SU-DHL-6 (cell line): ENCODE data around the gene ABCC4.

Experiments
- H2AFZ ChIP-seq: fragments of 200-600 bp; sonication (generic); 2 replicates; pipeline ENCODE4 v1.6.1; 2014; ENCODE audit warnings: low read depth, mild to moderate bottlenecking, moderate library complexity, mixed read lengths, antibody characterized with exemption, low read length; ENCODE audit not compliant: severe bottlenecking
- H3F3A ChIP-seq: fragments of 200-600 bp; shearing (Covaris generic); 2 replicates; pipeline ENCODE4 v1.6.0; 2016; ENCODE audit warnings: antibody characterized with exemption, mild to moderate bottlenecking; ENCODE audit not compliant: insufficient read depth
- H3K27ac ChIP-seq: fragments of 200-600 bp; sonication (generic); 2 replicates; pipeline ENCODE4 v1.5.1; 2016; ENCODE audit warnings: low read depth, mild to moderate bottlenecking, low read length, moderate library complexity, mixed read lengths
- H3K27me3 ChIP-seq: fragments of 200-600 bp; sonication (generic), shearing (Covaris generic); 2 replicates; pipeline ENCODE4 v1.6.0; 2014; ENCODE audit warnings: mild to moderate bottlenecking, low read length
- H3K36me3 ChIP-seq: fragments of 200-600 bp; sonication (generic); 2 replicates; pipeline ENCODE4 v1.6.1; 2014; ENCODE audit warnings: mild to moderate bottlenecking, low read length, mixed read lengths
- H3K4me2 ChIP-seq: fragments of 300-600, 200-600 bp; shearing (Covaris generic), sonication (generic); 2 replicates; pipeline ENCODE4 v1.6.0; 2014; ENCODE audit warnings: low read length, low read depth, mild to moderate bottlenecking; ENCODE audit not compliant: poor library complexity, severe bottlenecking
- H3K4me3 ChIP-seq: fragments of 200-600 bp; sonication (generic); 2 replicates; pipeline ENCODE4 v1.5.1; 2014; ENCODE audit warnings: antibody characterized with exemption, low read length, mild to moderate bottlenecking, mixed read lengths; ENCODE audit not compliant: insufficient read depth, poor library complexity, severe bottlenecking
- H3K79me2 ChIP-seq: fragments of 200-600 bp; sonication (generic); 2 replicates; pipeline ENCODE4 v1.6.1; 2014; ENCODE audit warnings: mild to moderate bottlenecking, low read length, moderate library complexity; ENCODE audit not compliant: insufficient read depth
- H3K9ac ChIP-seq: fragments of 200-600 bp; sonication (generic); 2 replicates; pipeline ENCODE4 v1.7.0; 2014; ENCODE audit warnings: mild to moderate bottlenecking, low read length
- H3K9me2 ChIP-seq: fragments of 200-600 bp; sonication (generic); replicated peaks from 2 replicates; pipeline ENCODE4 v1.6.1; 2014; ENCODE audit warnings: low read length; ENCODE audit not compliant: insufficient read depth
- H3K9me3 ChIP-seq: fragments of 200-600 bp; sonication (generic); 2 replicates; pipeline ENCODE4 v1.6.1; 2014; ENCODE audit warnings: low read length, mixed read lengths; ENCODE audit not compliant: insufficient read depth
- H4K20me1 ChIP-seq: fragments of 200-600 bp; sonication (generic); 2 replicates; pipeline ENCODE4 v1.6.1; 2014; ENCODE audit warnings: low read depth, mild to moderate bottlenecking, antibody characterized with exemption, low read length, moderate library complexity, mixed read lengths
- EZH2phosphoT487 ChIP-seq: fragments of 200-600 bp; sonication (generic), shearing (Covaris generic); conservative IDR thresholded peaks from 2 replicates; pipeline ENCODE4 v1.6.1; 2018; ENCODE audit warnings: mild to moderate bottlenecking, antibody characterized with exemption, low read length, moderate library complexity, mixed read lengths
- TF ChIP-seq, protein P1 (sequence below): fragments of 200-600 bp; sonication (generic); IDR thresholded peaks from one replicate; pipeline ENCODE4 v1.5.1; 2017; ENCODE audit warnings: antibody characterized with exemption, mild to moderate bottlenecking, low read length, moderate library complexity; ENCODE audit not compliant: insufficient read depth, poor library complexity, severe bottlenecking

ABCC4 gene

DNA sequence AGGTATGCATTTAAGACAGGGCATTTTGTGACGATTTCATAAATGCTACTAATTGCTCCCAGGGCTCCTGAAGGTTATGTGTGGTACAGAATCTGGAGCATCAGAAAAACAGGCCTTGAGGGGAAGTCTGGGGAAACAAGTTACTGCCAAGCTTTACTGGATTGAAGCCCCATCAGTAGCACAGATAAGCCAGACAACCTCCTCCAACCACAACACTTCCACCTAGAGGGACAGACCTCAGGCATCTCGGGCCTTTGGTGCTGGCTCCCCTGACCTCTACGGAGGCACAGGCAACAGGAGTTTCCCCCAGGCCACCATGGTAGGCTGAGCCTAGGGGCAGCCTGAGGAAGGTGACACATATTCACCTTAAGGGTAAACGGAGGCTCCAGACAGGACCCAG is 54.1 kb downstream of the ABCC4 start:
- H3K9ac ChIP-seq: no peak overlapping the region
- no peak overlapping the region for H3K4me3 ChIP-seq
- H3K4me2 ChIP-seq: no peak overlapping the region
- H3F3A ChIP-seq: no peaks in the 10 kb centered on the region
- H3K36me3 ChIP-seq: no peaks in the 10 kb centered on the region
- TF ChIP-seq EZH2phosphoT487: no peak
- TF ChIP-seq, protein P1, sequence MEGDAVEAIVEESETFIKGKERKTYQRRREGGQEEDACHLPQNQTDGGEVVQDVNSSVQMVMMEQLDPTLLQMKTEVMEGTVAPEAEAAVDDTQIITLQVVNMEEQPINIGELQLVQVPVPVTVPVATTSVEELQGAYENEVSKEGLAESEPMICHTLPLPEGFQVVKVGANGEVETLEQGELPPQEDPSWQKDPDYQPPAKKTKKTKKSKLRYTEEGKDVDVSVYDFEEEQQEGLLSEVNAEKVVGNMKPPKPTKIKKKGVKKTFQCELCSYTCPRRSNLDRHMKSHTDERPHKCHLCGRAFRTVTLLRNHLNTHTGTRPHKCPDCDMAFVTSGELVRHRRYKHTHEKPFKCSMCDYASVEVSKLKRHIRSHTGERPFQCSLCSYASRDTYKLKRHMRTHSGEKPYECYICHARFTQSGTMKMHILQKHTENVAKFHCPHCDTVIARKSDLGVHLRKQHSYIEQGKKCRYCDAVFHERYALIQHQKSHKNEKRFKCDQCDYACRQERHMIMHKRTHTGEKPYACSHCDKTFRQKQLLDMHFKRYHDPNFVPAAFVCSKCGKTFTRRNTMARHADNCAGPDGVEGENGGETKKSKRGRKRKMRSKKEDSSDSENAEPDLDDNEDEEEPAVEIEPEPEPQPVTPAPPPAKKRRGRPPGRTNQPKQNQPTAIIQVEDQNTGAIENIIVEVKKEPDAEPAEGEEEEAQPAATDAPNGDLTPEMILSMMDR: no peak
- H3K27ac ChIP-seq: no peak overlapping the region
- H3K9me2 ChIP-seq: no peaks in the 10 kb centered on the region
- no peaks in the 10 kb centered on the region for H3K9me3 ChIP-seq
- H4K20me1 ChIP-seq: no peaks in the 10 kb centered on the region
- peaks cover 7% of the 10 kb centered on the region; the same call in 1 of the 2 replicates for H3K79me2 ChIP-seq
- H3K27me3 ChIP-seq: no peaks in the 10 kb centered on the region
- no peak overlapping the region for H2AFZ ChIP-seq

DNA sequence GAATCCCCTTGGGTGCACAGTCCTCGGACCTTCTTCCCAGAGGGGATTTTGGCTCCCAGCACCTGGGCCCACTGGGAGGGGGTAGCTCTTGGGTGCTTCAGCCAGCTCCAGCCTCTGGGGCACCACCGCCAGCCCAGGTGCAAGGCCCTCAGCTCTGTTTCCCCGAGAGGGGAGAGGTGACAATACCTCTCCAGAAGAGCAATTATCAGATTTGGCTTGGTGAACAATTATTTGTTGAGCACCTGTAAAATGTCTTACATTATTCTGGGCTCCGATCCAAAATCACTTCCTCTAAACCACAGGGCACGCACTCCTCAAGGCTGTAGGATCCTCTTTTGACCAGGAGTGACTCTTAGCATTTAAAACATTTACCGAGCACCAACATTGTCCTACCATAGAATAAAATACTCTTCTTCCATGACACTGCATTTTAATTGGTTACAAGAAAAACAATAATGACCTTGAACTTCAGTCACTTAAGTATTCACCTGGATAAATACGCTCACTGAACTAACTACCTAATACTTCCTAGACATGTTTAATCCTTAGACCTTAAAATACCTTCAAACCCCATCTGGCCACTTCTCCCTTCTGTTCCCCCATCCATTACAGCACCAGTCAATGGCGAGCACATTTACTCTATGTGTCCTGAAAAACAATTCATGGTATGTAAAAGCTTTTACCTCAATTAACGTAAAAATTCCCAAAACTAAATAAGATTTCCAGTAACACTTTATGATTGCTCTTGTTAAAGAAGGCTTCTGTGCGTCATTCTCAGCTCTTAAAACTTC is 54.8 kb downstream of the ABCC4 start:
- no peak overlapping the region for H2AFZ ChIP-seq
- TF ChIP-seq EZH2phosphoT487: no peak
- TF ChIP-seq, protein P1: no peak
- H3K79me2 ChIP-seq: peaks cover 7% of the 10 kb centered on the region; the same call in 1 of the 2 replicates
- H3K9me2 ChIP-seq: no peaks in the 10 kb centered on the region
- no peak overlapping the region for H3K27ac ChIP-seq
- no peak overlapping the region for H3K4me3 ChIP-seq
- H3K9ac ChIP-seq: no peak overlapping the region
- no peaks in the 10 kb centered on the region for H3K27me3 ChIP-seq
- no peaks in the 10 kb centered on the region for H4K20me1 ChIP-seq
- no peaks in the 10 kb centered on the region for H3K9me3 ChIP-seq
- no peak overlapping the region for H3K4me2 ChIP-seq
- no peaks in the 10 kb centered on the region for H3F3A ChIP-seq
- H3K36me3 ChIP-seq: no peaks in the 10 kb centered on the region

DNA sequence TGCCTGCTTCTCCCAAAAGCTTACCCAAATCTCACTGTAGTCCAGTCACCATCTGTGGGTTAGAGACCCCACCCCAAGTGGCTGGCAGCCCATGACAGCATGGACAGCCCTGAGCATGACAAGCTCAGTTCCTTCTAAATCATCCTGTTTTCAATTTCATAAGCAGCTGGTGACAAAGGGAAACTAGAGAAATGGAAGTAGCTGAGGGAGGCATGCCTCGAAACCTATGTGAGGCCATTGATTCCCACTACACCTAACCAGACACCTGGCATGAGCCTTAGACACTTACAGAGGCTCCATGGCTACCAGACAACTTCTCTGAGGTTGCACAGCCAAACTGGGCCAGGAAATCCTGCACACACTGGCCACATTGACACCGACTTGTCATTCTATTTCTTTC is 56.2 kb downstream of the ABCC4 start:
- TF ChIP-seq, protein P1: no peak
- TF ChIP-seq EZH2phosphoT487: no peak
- Histone ChIP-seq H3K27me3 (no peaks in the 10 kb centered on the region), H3K36me3 (no peaks in the 10 kb centered on the region)

More for the DNA sequence above, 56.2 kb downstream of the ABCC4 start:
- no peak overlapping the region for H3K9ac ChIP-seq
- no peak overlapping the region for H3K4me3 ChIP-seq
- no peaks in the 10 kb centered on the region for H3K9me3 ChIP-seq
- H3K4me2 ChIP-seq: no peak overlapping the region
- H3K79me2 ChIP-seq: peaks cover under 1% of the 10 kb centered on the region; the same call in 1 of the 2 replicates
- H2AFZ ChIP-seq: no peak overlapping the region
- no peaks in the 10 kb centered on the region for H3F3A ChIP-seq
- H4K20me1 ChIP-seq: no peaks in the 10 kb centered on the region
- H3K27ac ChIP-seq: no peak overlapping the region
- no peaks in the 10 kb centered on the region for H3K9me2 ChIP-seq
